ENCODE data around the gene CLEC17A. TPM values are rescaled to one million over a fixed set of nuclear protein-coding genes. Genes with fewer than 3 reads are reported as not detected.

The CLEC17A gene
- total and polyA plus RNA-seq, 2 of the 13 experiments (the other 11 are each of a cell fraction or from before 2014, with no cell fraction given) = not detected

GRCh38 chr19:14571695-14572490 is 11.0 kb upstream of the CLEC17A start, which contains the start of gene NDUFB7 (continued):
- TF ChIP-seq ATF5 (CRISPR knock-in tag; IDR thresholded peaks at IDR 0.05; ENCODE audit: low read depth) = no peak
- TF ChIP-seq CC2D1A (CRISPR knock-in tag; IDR thresholded peaks at IDR 0.05) = no peak
- no peak for TF ChIP-seq ZNF615 (CRISPR knock-in tag; IDR thresholded peaks at IDR 0.05; ENCODE audit: borderline replicate concordance)
- no peak for TF ChIP-seq ZNF256 (CRISPR knock-in tag; conservative IDR thresholded peaks at IDR 0.05)
- TF ChIP-seq CHD2 (IDR thresholded peaks at IDR 0.05; ENCODE audit: low read depth, low read length) = 0 out of 2 replicates have a peak, but pooled peaks have one; percentile 32
- peak; percentile 92; the same call in 1 of the 2 replicates for TF ChIP-seq IKZF5 (CRISPR knock-in tag; IDR thresholded peaks at IDR 0.05)
- TF ChIP-seq CENPT (CRISPR knock-in tag; IDR thresholded peaks at IDR 0.05; ENCODE audit: low read depth) = no peak
- peak; percentile 61 for TF ChIP-seq MED8 (CRISPR knock-in tag; IDR thresholded peaks at IDR 0.05; ENCODE audit: insufficient replicate concordance)
- TF ChIP-seq SP2 (CRISPR knock-in tag; IDR thresholded peaks at IDR 0.05) = peak; percentile 68
- no peak for TF ChIP-seq ZFP62 (CRISPR knock-in tag; IDR thresholded peaks at IDR 0.05)
- peak; percentile 40; the same call in 1 of the 2 replicates for TF ChIP-seq KDM1A (CRISPR knock-in tag; IDR thresholded peaks at IDR 0.05)
- TF ChIP-seq HNF1B (CRISPR knock-in tag; IDR thresholded peaks at IDR 0.05) = peak; percentile 84
- peak; percentile 76 for TF ChIP-seq ZHX2 (IDR thresholded peaks at IDR 0.05; ENCODE audit: low read depth)
- no peak for TF ChIP-seq ZHX2 (CRISPR knock-in tag; IDR thresholded peaks at IDR 0.05; ENCODE audit: borderline replicate concordance)
- no peak; the same call in 1 of the 2 replicates for TF ChIP-seq BATF2 (CRISPR knock-in tag; IDR thresholded peaks at IDR 0.05)
- peak; percentile 81; the same call in 1 of the 2 replicates for TF ChIP-seq KLF12 (CRISPR knock-in tag; IDR thresholded peaks at IDR 0.05; ENCODE audit: borderline replicate concordance)
- TF ChIP-seq PTBP1 (IDR thresholded peaks at IDR 0.05; ENCODE audit: low read depth, low read length, poor library complexity, severe bottlenecking) = no peak
- TF ChIP-seq ZNF30 (CRISPR knock-in tag; IDR thresholded peaks at IDR 0.05) = no peak
- no peak for TF ChIP-seq ZNF235 (CRISPR knock-in tag; IDR thresholded peaks at IDR 0.05; ENCODE audit: borderline replicate concordance)
